ENCODE results near the gene NRP2.

NRP2 gene

GRCh38 chr2:205811387-205811786 is 129.1 kb downstream of the NRP2 start:
- no peak for DNase-seq

DNA sequence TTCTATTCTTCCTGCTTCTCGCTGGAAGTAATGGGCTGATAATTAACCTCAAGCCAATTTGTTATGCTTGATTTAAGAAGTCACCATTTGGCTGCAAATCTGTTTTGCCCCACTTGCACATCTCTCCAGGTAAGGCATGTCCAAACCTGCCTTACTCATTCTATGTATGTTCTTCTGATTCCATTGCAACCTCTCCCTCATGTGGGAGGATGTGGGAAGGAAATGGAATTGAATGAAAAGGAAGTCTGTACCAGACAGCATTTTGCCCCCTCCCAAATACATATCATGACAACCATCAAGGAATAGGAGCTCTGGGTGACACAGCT is 131.7 kb downstream of the NRP2 start:
- DNase-seq = no peak

DNA sequence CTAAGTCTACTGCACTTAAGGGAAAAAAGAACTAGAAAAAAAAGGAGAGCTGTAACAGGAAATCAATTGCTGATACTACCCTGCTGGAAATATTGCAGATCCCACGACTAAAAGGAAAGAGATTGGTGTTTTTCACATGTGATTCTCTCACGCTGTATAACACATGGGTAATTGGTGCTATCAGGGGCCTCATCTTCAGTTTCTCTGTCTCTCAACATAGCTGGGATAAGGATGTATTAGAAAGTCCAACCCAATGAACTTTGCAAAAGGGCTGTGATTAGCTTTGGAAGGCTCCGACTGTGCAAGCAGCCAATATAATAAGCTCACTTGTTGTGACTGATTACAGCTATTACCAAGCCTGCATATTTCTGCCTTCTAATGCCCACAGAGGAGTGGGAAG is 133.4 kb downstream of the NRP2 start:
- DNase-seq = no peak

DNA sequence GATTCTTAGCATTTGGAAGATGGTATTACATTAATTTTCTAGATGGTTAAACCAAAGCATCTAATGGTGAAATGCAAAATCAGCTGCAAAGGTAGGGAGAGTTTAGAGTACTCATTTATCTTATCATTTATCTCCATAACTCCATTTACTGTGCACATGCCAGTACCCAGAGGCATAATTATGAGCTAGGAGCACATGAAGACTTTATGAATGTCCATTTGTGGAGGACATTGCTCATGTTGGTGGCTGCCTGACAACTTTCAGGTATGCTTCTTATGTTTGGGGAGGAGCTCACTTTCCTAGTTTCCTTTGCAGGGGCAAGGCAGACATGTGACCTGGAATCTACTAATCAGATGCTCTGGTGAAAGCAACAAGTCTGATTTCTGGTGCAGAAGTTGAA is 134.0 kb downstream of the NRP2 start:
- no peak for DNase-seq

- no peak for DNase-seq
Observed at GRCh38 chr2:205822579-205822978, 140.3 kb downstream of the NRP2 start.

- DNase-seq = no peak
Observed at GRCh38 chr2:205827809-205828365, 145.6 kb downstream of the NRP2 start.

- DNase-seq = no peak
Observed at GRCh38 chr2:205833864-205834263, 151.6 kb downstream of the NRP2 start.

DNA sequence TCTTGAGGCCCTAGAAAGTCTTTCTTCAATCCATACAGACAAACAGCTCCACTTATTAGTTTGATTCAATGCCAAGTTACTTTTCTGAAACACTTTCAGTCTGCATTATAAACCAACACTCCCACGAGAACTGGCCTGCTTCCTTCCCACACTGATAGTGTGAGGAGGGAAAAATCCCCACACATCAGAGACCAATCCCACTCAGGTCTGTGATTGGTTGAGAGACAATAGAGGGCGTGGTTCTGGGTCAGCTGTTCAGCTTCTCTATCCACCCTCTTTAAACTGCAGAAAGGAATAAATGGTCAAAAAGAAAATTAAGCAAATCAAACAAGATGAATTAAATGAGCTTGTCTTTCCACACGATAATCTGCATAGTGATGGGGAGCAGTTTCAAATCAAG is 152.5 kb downstream of the NRP2 start:
- DNase-seq = no peak

DNA sequence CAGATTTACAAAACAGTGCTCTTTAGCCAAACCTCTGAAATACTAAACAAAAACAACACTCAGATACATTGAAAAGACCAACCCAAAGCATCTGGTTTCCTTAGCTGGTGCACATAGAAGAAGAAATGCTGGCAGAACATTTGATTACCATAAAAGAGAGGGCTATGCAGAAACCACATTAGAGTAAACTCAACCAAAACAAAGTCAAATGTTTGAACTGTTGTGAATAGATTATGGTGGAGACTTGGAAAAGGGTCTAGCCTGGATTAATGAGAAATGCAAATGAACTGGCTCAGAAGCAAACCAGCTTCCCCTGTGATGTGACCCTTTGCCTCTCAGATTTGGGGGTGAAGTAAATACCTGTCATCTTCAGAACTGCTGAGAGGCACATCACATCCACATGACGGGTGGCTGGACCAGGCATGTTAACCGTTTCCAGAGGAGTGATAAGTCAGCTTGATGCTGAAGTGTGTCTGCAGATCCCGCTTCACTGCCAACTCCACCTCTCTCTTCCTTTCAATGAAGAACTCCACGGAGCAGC is 153.0 kb downstream of the NRP2 start:
- no peak for DNase-seq

DNA sequence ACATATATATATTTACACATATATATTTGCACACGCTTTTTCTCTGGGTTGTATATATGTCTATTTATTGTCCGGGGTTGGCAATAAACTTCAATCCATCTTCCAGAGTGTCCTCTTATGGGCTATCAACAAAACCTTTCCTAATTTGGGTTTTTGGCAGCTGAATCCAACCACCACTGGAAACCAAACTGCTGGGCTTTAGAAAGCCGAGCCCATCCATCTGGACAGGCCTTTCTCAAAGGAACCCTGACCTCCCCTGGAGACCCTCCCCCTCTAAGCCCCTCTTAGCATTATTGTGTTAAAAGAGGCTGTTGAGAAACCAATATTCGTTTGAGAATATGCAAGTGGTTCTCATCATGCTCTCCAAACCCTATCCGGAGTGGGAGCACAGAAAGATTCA is 153.6 kb downstream of the NRP2 start:
- no peak for DNase-seq

GRCh38 chr2:205836477-205837221 is 154.3 kb downstream of the NRP2 start:
- DNase-seq = no peak

GRCh38 chr2:205837663-205838062 is 155.4 kb downstream of the NRP2 start:
- DNase-seq = no peak

- no peak for DNase-seq
Observed at GRCh38 chr2:205845446-205845845, 163.1 kb downstream of the NRP2 start.
